NK-92 treated with Interleukin-12 subunit alpha and Interleukin-12 subunit beta, amount 100 ng/mL, for 24 hours (cell line): ENCODE results near the gene IL1RL2.
A peak's percentile ranks its signal among the peaks of the same experiment; 100 is the strongest.

Experiments used
- DNase-seq: peaks from one replicate; lab custom pipeline; 2025; lab: John Stamatoyannopoulos, UW

IL1RL2 gene

DNA sequence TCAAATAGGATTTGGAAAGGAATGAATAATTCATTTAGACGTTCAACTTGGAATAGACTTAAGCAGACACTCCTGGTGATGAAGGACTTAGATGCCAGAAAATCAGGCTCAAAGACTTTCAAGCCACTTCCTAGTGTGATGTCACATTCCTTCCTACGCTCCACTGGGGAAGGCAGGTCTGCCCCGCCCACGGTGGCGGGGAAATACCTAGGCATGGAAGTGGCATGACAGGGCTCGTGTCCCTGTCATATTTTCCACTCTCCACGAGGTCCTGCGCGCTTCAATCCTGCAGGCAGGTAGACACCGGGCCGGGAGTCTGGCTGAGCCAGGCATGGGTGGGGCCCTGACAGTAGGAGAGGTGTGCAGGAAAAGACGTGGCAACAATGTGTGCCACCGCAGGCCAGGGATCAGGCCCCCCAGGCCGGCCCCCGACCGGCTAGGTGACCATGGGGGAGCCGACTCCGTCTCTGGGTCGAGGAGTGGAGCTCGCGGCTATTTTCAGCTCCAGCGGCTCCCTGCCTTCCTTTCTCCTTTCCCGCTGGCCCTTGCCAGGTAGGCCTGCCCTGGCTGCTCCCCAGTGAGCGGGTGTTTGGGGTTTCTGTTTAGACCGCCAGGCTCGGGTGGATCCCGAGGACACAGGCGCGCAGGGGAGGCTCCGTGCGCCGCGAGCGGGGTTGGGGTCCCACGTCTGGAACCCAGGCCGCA lies at the start of gene IL1RL2:
TSS of gene IL1RL2 (plus strand) at position 233 of the 705 bp plus-strand sequence. CDS start 845 bp downstream, outside the sequence.
- no peak for DNase-seq

DNA sequence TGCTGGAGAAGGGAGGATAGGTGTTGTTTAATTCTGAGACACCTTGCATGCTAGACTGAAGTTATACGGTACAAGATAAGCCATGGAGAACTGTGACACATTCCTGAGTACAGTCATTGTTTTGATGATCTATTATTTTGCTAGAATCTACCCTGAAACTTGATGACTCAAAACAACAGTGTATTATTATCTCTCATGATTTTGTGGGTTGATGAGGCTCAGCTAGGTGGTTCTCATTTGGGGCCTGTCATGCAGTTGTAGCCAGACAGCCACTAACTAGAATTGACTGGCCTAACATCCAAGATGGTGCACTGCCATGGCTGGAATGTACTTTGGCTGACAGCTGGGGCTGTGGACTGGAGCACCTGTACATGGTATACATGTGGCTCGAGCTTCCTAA lies 49.7 kb upstream of the IL1RL2 start:
- DNase-seq, result no peak

DNA sequence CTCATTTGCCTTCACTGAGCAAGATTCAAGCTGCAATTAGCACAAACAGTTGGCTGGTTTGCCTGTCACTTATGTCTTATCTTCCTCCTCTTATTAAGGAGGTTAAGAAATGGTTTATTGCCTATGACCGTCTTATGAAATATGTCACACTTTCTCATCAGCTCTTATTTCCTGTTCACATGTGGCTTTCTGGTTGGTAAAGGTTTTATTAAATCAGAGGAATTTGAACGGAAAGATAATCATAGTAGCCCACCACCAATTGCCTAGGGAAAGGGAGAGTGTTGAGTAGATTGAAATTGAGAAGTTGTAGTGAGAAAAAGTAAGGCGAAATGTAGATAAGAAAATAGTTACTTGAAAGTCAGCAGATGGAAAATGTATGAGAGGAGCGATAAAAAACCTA lies 48.5 kb upstream of the IL1RL2 start:
- no peak for DNase-seq

DNA sequence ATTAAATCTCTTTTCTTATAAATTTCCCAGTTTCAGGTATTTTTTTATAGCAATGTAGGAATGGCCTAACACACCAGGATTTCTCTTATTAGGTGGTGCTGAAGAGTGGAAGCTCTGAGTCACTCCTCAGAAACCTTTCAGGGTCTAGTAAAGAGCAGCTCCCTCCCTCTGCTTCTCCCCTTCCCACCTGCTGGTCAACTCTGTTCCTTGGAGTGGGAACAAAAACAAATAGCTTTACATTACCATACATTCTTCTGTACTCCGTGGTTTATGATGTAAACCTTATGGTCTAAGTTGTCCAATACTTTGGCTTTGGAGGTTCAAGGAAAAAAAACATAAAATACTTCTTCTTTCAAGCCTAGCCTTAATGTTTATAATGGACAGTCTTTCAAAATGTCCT lies 47.0 kb upstream of the IL1RL2 start:
- DNase-seq, result no peak

DNA sequence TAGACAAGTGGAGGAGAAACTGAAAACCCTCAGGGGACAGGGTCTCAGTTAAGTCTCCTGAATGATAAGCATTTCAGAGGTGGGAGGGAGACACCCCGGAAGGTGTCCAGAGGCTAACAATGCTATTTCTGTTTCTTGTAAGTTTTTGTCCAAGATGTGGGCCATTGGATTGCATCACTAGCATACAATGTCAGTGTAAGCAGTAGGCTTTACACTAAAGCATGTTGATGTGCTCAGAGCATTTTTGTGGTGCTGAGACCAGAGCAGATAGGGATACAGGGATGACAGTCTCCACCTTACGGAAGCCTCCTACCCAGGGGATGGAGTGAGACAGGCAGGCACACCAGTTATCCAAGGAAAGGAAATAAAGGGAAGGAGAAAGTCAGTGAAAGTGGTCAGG lies 46.4 kb upstream of the IL1RL2 start:
- no peak for DNase-seq

DNA sequence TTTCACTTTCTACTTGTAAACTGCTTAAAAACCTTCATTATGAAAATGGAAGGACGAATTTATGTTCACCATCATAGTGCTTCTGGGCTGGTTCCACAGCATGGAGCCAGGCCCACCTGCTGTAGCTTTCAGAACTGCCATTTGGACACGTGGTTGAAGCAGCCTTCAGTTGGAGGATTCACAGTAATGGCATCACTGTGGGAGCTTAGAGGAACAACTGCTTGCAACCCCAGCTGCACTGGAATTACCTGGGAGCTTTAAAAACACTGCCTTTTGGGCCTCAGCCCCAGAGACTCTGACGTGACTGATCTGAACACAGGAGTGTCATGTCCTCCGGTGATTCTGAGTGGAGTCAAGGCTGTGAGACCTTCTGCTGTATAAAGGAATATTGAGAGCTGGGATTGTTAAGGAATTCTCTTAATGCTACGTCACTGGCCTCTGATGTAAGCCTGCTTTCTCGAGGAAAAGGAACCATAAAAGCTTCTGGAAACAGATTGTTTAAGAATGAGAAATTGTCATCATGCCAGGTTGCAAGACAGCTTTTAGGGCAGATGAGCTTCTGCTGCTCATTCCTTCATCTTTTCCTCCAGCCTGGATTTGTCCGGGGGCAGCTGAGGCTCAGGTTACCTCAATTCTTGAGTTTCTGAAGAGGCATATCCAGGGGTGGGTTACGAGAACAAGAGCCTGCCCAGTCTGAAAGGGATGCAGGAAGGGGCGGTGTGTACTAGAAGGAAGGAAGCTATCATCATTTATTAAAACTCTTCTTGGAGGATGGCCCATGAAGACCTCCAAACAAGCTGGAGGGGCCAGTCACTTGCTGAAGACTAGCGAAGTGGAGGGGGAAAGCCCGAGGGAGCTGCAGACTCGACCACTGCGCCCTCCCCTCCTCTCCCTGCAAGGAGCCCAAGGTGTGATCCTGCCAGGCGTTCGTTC lies 45.5 kb upstream of the IL1RL2 start:
- no peak for DNase-seq

DNA sequence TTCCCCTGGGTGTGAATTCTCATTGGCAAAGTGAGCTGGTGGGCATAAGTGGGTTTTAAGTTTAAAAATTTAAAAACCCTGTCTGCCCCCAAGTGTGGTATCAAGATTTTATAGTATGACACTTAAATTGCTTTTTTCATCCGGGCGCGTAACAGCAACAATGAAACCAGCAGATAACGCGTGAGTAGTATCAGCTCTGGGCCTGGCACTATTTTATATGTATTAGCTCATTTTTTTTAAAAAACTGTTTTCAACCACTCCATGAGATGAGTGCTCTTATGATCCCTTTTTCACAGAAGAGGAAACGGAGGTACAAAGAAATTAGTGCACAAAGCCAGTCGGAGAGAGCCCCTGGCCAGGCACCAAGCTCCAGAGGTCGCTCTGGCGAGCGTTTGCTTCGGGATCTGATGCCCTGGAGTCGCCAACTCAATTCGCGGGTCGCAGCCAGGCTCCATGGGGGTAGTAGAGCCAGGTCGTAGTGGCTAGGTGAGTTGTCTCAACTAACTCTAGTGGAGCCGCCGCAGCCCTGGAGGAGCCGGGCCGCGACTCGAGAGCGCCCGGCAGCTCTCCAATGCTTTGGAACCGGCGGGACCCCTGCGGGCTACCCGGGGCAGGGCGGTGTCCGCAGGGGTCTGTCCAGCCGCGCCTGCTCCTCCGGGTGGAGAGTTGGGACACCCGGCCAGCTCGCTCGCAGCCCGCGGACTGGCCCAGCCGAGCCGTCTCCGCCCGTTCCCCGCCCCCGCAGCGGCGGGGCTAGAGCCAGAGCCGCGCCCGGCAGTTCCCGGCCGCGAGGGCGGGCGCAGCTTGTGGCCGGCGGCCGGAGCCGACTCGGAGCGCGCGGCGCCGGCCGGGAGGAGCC lies 44.6 kb upstream of the IL1RL2 start, which contains the start of gene IL1R1:
TSS of gene IL1R1 (plus strand) at position 777 of the 859 bp plus-strand sequence. CDS start 14,979 bp downstream, outside the sequence.
- DNase-seq, result no peak

DNA sequence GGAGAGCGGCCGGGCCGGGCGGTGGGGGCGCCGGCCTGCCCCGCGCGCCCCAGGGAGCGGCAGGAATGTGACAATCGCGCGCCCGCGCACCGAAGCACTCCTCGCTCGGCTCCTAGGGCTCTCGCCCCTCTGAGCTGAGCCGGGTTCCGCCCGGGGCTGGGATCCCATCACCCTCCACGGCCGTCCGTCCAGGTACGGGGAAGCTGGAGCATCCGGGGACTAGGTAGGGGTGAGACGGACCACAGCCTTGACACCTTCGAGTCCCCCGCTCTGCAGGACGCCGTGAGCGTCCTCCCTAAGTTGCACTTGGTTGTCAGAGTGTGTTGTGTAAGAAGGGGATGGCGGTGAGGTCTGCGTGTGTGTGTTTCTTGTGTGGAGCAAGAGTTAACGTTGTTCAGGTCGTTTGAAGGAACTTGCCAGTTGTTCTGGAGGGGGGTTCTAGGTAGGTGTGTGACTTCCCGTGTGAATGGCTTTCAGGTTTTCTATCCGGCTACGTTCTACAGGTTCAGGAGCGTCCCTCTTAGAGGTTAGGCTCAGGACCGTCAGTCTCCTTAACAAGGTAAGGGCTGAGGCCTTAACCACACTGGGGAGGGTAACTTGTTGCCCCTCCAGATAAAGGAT lies 43.9 kb upstream of the IL1RL2 start:
- no peak for DNase-seq

DNA sequence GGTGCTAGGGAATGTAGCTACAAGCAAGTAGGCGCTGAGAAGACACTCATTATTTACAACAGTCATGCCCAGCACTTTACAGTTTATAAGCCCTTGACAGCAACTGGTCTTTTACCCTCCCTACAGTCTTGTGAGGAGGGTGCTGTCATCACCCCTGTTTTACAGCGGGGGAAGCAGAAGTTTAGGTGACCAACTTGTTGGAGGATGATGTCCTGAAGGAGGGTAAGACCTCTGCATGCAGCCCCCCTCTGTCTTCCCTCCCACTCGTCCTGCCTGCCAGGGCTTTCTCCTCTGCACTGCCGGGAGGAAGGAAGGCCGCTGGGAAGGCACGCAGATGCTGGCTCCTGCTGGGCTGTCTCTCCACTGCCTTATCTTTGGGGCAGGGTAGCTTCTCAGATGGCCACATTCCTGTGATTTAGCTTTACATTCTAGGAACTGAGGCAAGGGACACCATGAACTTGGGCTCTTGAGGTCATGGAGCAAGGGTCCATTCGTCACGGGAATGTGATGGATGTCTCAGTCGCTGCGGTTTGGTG lies 43.3 kb upstream of the IL1RL2 start:
- no peak for DNase-seq

DNA sequence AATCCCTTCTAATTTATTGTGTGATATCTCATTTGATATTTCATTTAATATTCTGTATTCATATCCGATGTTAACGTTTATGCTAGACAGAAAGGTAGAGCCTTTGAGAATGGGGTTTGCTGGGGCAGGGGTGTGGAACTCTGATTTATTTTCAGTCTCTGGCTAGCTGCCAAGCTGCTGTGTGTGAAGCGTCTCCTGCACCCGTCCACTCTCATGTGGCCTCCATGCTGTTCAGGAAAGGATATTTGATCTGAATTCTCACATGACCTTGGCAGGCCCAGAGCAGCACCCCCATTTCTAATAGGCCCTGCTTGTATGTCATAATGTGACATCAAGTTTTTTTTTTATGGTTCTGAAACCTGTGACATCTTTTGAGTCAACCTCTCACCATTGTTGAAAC lies 42.7 kb upstream of the IL1RL2 start:
- DNase-seq, result no peak

DNA sequence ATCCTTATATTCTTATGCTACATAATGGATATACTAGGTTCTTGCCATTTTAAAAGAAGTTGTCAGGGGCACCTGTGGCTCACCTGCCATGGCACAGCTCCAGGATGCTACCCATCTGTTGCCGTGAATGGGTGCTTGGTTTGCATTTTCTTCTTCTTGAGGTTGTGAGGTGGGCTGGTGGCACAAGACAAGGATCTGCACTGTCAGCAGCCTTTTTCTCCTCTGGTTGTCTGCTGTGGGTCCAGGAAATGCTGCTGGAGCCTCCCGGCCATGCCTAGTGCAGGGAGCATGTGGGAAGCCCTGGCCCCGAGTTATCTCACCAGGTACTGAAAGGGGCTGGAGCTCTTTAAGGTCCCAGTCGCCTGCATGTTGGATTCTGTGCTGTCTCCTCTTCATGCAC lies 41.7 kb upstream of the IL1RL2 start:
- no peak for DNase-seq

DNA sequence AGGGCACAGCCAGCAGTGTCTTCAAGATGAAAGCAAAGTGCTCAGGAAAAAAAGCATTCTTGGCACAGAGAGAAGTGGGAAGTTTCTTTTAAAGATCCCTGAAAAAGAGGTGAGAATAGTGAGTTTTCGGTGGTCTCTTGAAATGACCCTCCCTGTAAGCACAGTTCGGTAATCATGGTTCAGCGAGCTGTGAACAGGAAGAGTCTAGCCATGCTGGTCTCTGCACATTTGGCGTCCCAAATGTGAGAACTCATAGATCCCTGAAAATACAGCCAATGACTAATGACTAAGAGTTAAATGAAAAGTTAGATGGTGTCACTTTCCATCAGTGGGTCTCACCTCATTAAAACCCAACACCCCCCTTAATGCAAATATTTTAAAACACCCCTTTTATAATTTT lies 40.9 kb upstream of the IL1RL2 start:
- no peak for DNase-seq

DNA sequence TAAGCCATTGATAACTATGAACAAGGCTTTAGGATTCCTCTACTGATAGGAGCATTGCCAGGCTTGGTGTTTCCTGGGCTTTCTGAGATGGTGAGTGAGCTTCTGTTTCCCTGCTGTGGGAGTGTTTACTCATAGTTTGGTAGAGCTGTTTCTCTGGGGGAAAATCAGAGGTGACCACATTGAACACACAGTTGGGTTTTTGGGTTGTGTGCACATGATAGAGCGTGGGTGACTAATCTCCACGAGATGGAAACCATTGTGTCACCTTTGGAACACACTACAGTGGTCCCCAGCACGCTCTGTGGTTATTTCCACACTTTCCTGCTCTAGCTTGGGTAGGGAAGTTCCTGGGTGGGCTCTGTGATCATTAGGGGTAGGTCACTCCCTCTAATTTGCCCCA lies 38.9 kb upstream of the IL1RL2 start:
- peak; percentile 70 for DNase-seq

DNA sequence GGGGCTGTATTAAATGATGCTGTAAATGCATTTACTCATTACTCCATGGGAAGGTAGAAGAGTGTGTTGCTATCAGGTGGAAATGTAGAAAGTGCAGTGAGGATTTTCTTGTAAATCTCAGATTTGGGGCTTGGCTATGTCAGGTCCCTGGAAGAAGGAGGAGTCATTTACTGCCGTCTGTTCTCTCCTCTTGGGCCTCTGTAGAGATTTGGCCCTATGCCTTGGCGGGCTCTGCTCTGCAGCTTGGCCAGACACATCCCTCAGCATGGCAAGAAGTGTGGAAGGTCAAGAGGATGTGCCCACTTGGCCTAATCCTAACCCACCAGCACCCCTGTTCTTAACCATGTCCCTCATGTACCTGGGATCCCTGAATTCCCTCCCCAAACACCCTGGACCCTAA lies 37.6 kb upstream of the IL1RL2 start:
- no peak for DNase-seq

DNA sequence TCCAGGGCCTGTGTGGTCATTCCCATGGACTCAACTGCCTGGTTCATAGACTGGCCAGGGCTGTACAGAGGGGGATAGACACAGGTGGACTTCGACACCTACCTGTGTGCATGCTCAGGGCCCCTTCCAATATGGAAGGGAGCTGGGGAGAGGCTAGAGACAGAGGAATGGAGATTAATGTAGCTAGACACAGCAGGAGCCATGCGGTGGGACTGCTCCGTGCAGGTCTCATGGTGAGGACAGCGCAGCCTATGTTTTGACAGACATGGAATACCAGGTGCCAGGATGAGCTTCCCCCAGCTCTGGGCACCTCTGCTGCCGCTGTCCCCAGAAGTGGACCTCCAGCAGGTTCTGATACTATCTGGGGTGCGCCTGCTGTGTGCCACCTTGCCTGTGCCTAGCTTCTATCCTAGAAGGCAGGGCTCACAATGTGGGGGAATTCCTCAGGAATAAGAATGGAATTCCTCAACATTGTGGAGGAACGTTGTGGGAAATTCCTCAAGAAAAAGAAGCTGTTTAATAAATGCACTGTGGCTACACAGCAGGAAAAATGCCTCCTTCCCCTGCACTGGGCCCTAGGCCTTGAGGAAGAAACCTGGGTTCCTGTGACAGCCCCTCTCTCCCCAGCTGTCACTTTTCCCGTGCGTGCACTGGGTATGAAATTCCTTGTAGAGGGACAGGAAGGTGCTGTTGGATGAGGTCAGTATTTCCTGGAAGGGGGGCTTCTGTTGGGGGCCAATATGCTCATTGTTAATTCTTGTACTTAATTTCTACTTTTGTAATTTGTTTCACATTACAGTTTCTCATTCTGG lies 37.0 kb upstream of the IL1RL2 start:
- no peak for DNase-seq

DNA sequence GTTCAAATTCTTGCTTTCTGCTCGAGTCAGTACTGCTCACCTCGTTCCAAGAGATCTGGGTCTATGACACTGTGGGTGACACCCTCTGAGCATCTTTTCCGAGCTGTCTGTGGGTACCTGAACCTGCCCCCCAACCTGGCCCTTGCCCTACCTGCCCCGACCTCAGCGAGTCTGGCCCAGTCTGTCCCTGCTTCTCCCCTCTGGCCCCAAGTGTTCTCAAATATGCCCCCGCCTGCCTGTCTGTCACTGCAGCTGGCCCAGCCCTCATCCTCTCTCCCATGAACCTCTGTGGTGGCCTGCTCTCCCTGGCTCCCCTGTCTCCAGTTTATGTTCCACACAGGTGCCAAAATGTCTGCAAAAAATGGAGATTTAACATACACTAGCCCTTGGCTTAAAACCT lies 32.5 kb upstream of the IL1RL2 start:
- DNase-seq, result no peak

DNA sequence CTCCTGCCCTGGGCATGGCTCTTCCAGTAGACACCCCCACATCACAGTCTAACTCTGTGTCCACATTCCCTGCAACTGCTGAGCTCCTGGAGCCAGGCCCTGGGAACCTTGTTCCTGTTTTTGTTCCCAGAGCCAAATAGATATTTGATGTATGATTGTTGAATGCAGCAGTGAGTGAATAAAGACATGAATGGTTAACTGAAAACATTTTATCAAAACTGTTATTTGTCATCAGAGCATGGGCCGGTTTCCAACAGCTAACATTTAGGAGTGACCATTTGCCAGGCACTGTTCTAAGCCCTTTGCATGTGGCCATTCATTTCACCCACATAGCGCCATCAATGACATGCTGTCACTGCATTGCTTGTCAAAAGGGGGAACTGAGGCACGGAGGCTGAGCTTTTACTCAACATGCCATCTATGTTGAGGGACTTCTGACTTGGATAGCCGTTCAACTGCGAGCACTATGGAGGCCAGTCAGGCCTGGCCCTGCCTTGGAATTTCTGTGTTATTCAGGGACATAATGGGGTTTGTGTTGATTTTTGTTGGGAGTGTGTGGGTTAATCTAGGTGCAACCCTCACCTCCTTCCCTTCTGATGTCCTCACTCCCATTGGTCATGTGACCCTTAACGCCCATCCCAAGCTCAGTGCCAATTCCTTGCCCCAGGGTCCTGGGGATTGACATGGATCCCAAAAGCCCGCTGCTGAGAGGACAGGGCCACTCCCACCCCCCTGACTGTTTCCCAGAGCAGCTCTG lies 31.7 kb upstream of the IL1RL2 start:
- DNase-seq, result no peak

DNA sequence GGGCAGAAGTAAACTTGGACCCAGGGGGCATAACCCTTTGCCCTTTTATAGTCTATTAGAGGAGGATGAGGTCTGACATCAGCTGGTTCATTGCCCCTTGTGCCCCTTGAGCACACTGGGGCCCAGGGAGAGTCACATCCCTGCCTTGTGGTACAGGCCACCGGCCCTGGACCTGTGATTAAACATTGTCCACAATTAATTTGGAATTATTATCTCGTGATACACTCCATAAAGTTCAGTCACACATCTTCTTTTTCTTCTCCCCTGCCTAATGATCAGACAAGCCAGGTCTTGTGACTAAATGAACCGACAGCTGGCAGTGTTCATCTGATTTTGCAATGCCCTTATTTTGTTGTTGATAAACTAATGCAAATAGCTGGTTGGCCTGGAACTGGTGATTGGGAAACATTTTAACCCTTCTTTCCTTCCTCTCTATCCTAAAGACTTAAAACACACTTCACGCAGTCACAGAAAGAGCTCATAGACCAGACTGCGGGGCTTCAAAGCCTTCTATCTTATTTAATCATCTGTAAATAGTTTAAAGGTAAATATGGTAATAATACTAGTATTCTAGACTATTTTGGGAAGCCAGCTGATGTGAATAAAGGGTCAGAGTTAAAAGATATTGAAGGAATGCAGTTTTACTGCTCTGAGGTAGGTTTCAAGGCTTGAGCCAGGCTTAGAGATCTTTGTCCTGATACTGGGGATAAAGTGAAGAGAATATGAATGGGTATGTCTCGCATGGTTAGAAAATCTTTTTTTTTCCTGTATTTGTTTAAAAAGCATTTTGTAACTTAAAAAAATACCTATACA lies 30.9 kb upstream of the IL1RL2 start:
- DNase-seq, result no peak
